ENCODE results near the gene TRAPPC4. TPM values are rescaled to one million over a fixed set of nuclear protein-coding genes. Genes with fewer than 3 reads are reported as not detected.

Gene TRAPPC4
- total and polyA plus RNA-seq, 3 donors from 2014 or later = 81.4 to 116 (median 108) TPM

GRCh38 chr11:118998822-118999221, 19.7 kb upstream of the TRAPPC4 start:
- Histone ChIP-seq H3K4me3 (peak overlapping the region; percentile 74 to 78), H3K27me3 (no peaks in the 10 kb centered on the region), H3K9me3 (no peaks in the 10 kb centered on the region), H3K4me1 (peaks cover 9% of the 10 kb centered on the region), H3K36me3 (ENCODE audit: low read depth, missing control alignments) (no peaks in the 10 kb centered on the region), H3K27ac (peak overlapping the region in 1 of 2 donors; percentile 64)
- intact Hi-C loops (cut with DNase I; ENCODE audit: low total_unique reads) = no loop called here
- 37 to 49% methylated on average over 6 of the region's 6 CpGs for WGBS, 2 donors
- TF ChIP-seq POLR2A (IDR thresholded peaks at IDR 0.05) = no peak
- no peak for TF ChIP-seq CTCF (IDR thresholded peaks at IDR 0.05)
- DNase-seq = no peak

GRCh38 chr11:119000906-119001305, 17.7 kb upstream of the TRAPPC4 start:
- no peaks in the 10 kb centered on the region for H3K36me3 ChIP-seq (ENCODE audit: low read depth, missing control alignments)
- no peak overlapping the region for H3K27ac ChIP-seq
- no peak overlapping the region for H3K4me3 ChIP-seq
- H3K27me3 ChIP-seq = no peaks in the 10 kb centered on the region
- TF ChIP-seq POLR2A (IDR thresholded peaks at IDR 0.05) (no peak), CTCF (IDR thresholded peaks at IDR 0.05) (no peak)
- H3K9me3 ChIP-seq = no peaks in the 10 kb centered on the region
- DNase-seq = no peak
- peaks cover 9% of the 10 kb centered on the region for H3K4me1 ChIP-seq
- intact Hi-C loops (cut with DNase I; ENCODE audit: low total_unique reads) = no loop called here
- 73 to 77% methylated on average over 1 of the region's 1 CpG for WGBS, 2 donors

GRCh38 chr11:119006656-119007055, 11.9 kb upstream of the TRAPPC4 start:
- no peak overlapping the region for H3K4me3 ChIP-seq
- no peaks in the 10 kb centered on the region for H3K9me3 ChIP-seq
- 83 to 84% methylated on average over 4 of the region's 4 CpGs for WGBS, 2 donors
- H3K27me3 ChIP-seq = no peaks in the 10 kb centered on the region
- intact Hi-C loops (cut with DNase I; ENCODE audit: low total_unique reads) = no loop called here
- H3K36me3 ChIP-seq (ENCODE audit: low read depth, missing control alignments) = no peaks in the 10 kb centered on the region
- TF ChIP-seq POLR2A (IDR thresholded peaks at IDR 0.05) = no peak
- TF ChIP-seq CTCF (IDR thresholded peaks at IDR 0.05) = no peak
- DNase-seq = no peak
- no peak overlapping the region for H3K27ac ChIP-seq
- H3K4me1 ChIP-seq = no peaks in the 10 kb centered on the region

GRCh38 chr11:119011476-119012053, 7.0 kb upstream of the TRAPPC4 start:
- no peaks in the 10 kb centered on the region for H3K9me3 ChIP-seq
- TF ChIP-seq POLR2A (IDR thresholded peaks at IDR 0.05) = no peak
- no peak for TF ChIP-seq CTCF (IDR thresholded peaks at IDR 0.05)
- intact Hi-C loops (cut with DNase I; ENCODE audit: low total_unique reads) = no loop called here
- H3K4me1 ChIP-seq = no peaks in the 10 kb centered on the region
- no peak for DNase-seq
- no peaks in the 10 kb centered on the region for H3K36me3 ChIP-seq (ENCODE audit: low read depth, missing control alignments)
- no peaks in the 10 kb centered on the region for H3K27me3 ChIP-seq
- H3K4me3 ChIP-seq = no peak overlapping the region
- WGBS, 2 donors = 81 to 88% methylated on average over 6 of the region's 6 CpGs
- H3K27ac ChIP-seq = no peak overlapping the region

GRCh38 chr11:119012629-119013170, 5.9 kb upstream of the TRAPPC4 start:
- Histone ChIP-seq H3K36me3 (ENCODE audit: low read depth, missing control alignments) (no peaks in the 10 kb centered on the region), H3K4me3 (no peak overlapping the region), H3K4me1 (peaks cover 5% of the 10 kb centered on the region), H3K27ac (no peak overlapping the region), H3K9me3 (no peaks in the 10 kb centered on the region), H3K27me3 (no peaks in the 10 kb centered on the region)
- DNase-seq = no peak
- WGBS, 2 donors = 77 to 79% methylated on average over 3 of the region's 3 CpGs
- intact Hi-C loops (cut with DNase I; ENCODE audit: low total_unique reads) = no loop called here
- no peak for TF ChIP-seq CTCF (IDR thresholded peaks at IDR 0.05)
- no peak for TF ChIP-seq POLR2A (IDR thresholded peaks at IDR 0.05)

All from testis (tissue), 3 donors.